ENCODE data around the gene PLCD1.
"Not testable (repeated sequence)": the region's sequence is repeated elsewhere in the genome, so short reads cannot be mapped to it uniquely, and the experiment has no call there.

Gene PLCD1

GRCh38 chr3:38036286-38036685 lies 6.8 kb upstream of the PLCD1 start:
- no peak for DNase-seq

- not testable (repeated sequence) for DNase-seq
Observed at GRCh38 chr3:38034335-38034734, 4.9 kb upstream of the PLCD1 start.

- DNase-seq: not testable (repeated sequence)
Observed at GRCh38 chr3:38033586-38033985, 4.1 kb upstream of the PLCD1 start.

GRCh38 chr3:38032328-38032865 lies 3.0 kb upstream of the PLCD1 start:
- no peak for DNase-seq

- DNase-seq: no peak
Observed at GRCh38 chr3:38031022-38031994, 1.9 kb upstream of the PLCD1 start.

GRCh38 chr3:38030126-38031021 lies 932 bp upstream of the PLCD1 start:
- no peak for DNase-seq

- no peak for DNase-seq
Observed at GRCh38 chr3:38028621-38029361, 651 bp downstream of the PLCD1 start.

GRCh38 chr3:38027466-38028465 lies 1.7 kb downstream of the PLCD1 start:
- DNase-seq: no peak

GRCh38 chr3:38026856-38027255 lies 2.6 kb downstream of the PLCD1 start:
- DNase-seq: no peak

- DNase-seq: no peak
Observed at GRCh38 chr3:38022896-38023709, 6.3 kb downstream of the PLCD1 start.

GRCh38 chr3:38022301-38022700 lies 7.1 kb downstream of the PLCD1 start:
- no peak for DNase-seq

- no peak for DNase-seq
Observed at GRCh38 chr3:38021196-38021595, 8.2 kb downstream of the PLCD1 start.

- DNase-seq: no peak
Observed at GRCh38 chr3:38020342-38020726, 9.1 kb downstream of the PLCD1 start.

GRCh38 chr3:38019658-38020341 lies 9.6 kb downstream of the PLCD1 start:
- no peak for DNase-seq

- DNase-seq: no peak
Observed at GRCh38 chr3:38018296-38019266, 10.9 kb downstream of the PLCD1 start.

GRCh38 chr3:38017445-38018295 lies 11.8 kb downstream of the PLCD1 start:
- no peak for DNase-seq

GRCh38 chr3:38016847-38017444 lies 12.5 kb downstream of the PLCD1 start:
- no peak for DNase-seq
